ENCODE data around the gene ANO4.

ANO4 gene

GRCh38 chr12:100794441-100795173, at the start of gene ANO4:
TSS of gene ANO4 (plus strand) at chr12:100794776. CDS start at chr12:100901786, 107,010 bp downstream.
- FAIRE-seq: no peak
- no peak for DNase-seq (ENCODE audit: extremely low spot score, insufficient read length, low read depth)

- DNase-seq (ENCODE audit: extremely low spot score, insufficient read length, low read depth) (no peak), FAIRE-seq (no peak)
Measured at GRCh38 chr12:100745378-100746071, 49.1 kb upstream of the ANO4 start.

- no peak for DNase-seq (ENCODE audit: extremely low spot score, insufficient read length, low read depth)
Measured at GRCh38 chr12:100752841-100753240, 41.7 kb upstream of the ANO4 start.

GRCh38 chr12:100753837-100754236, 40.7 kb upstream of the ANO4 start:
- FAIRE-seq (no peak), DNase-seq (ENCODE audit: extremely low spot score, insufficient read length, low read depth) (no peak)

More at GRCh38 chr12:100752841-100753240, 41.7 kb upstream of the ANO4 start:
- no peak for FAIRE-seq

- DNase-seq (ENCODE audit: extremely low spot score, insufficient read length, low read depth) (no peak), FAIRE-seq (no peak)
Measured at GRCh38 chr12:100755186-100755585, 39.4 kb upstream of the ANO4 start.

GRCh38 chr12:100758083-100758482, 36.5 kb upstream of the ANO4 start:
- FAIRE-seq (no peak), DNase-seq (ENCODE audit: extremely low spot score, insufficient read length, low read depth) (no peak)

GRCh38 chr12:100767371-100767770, 27.2 kb upstream of the ANO4 start:
- FAIRE-seq (no peak), DNase-seq (ENCODE audit: extremely low spot score, insufficient read length, low read depth) (no peak)

- no peak for FAIRE-seq
Measured at GRCh38 chr12:100767950-100768349, 26.6 kb upstream of the ANO4 start.

GRCh38 chr12:100778967-100779590, 15.5 kb upstream of the ANO4 start:
- no peak for FAIRE-seq
- no peak for DNase-seq (ENCODE audit: extremely low spot score, insufficient read length, low read depth)

More at GRCh38 chr12:100767950-100768349, 26.6 kb upstream of the ANO4 start:
- DNase-seq (ENCODE audit: extremely low spot score, insufficient read length, low read depth): no peak

GRCh38 chr12:100789146-100789545, 5.4 kb upstream of the ANO4 start:
- no peak for DNase-seq (ENCODE audit: extremely low spot score, insufficient read length, low read depth)
- no peak for FAIRE-seq

- DNase-seq (ENCODE audit: extremely low spot score, insufficient read length, low read depth) (no peak), FAIRE-seq (no peak)
Measured at GRCh38 chr12:100789975-100790374, 4.6 kb upstream of the ANO4 start.

- DNase-seq (ENCODE audit: extremely low spot score, insufficient read length, low read depth) (no peak), FAIRE-seq (no peak)
Measured at GRCh38 chr12:100790552-100790951, 4.0 kb upstream of the ANO4 start.

GRCh38 chr12:100793182-100793581, 1.4 kb upstream of the ANO4 start:
- FAIRE-seq: no peak
- no peak for DNase-seq (ENCODE audit: extremely low spot score, insufficient read length, low read depth)

- FAIRE-seq: no peak
- no peak for DNase-seq (ENCODE audit: extremely low spot score, insufficient read length, low read depth)
Measured at GRCh38 chr12:100795174-100795799, 711 bp downstream of the ANO4 start.

GRCh38 chr12:100795800-100796179, 1.2 kb downstream of the ANO4 start:
- DNase-seq (ENCODE audit: extremely low spot score, insufficient read length, low read depth) (no peak), FAIRE-seq (no peak)

GRCh38 chr12:100796621-100797020, 2.0 kb downstream of the ANO4 start:
- FAIRE-seq (no peak), DNase-seq (ENCODE audit: extremely low spot score, insufficient read length, low read depth) (no peak)

- FAIRE-seq: no peak
- no peak for DNase-seq (ENCODE audit: extremely low spot score, insufficient read length, low read depth)
Measured at GRCh38 chr12:100797246-100797645, 2.7 kb downstream of the ANO4 start.

- DNase-seq (ENCODE audit: extremely low spot score, insufficient read length, low read depth) (no peak), FAIRE-seq (no peak)
Measured at GRCh38 chr12:100797786-100798185, 3.2 kb downstream of the ANO4 start.

GRCh38 chr12:100798286-100799160, 3.9 kb downstream of the ANO4 start:
- FAIRE-seq (no peak), DNase-seq (ENCODE audit: extremely low spot score, insufficient read length, low read depth) (no peak)

GRCh38 chr12:100799770-100800169, 5.2 kb downstream of the ANO4 start:
- no peak for DNase-seq (ENCODE audit: extremely low spot score, insufficient read length, low read depth)
- FAIRE-seq: no peak

Measured in GM18507 (cell line).